Measurements from ENCODE around the gene TENM3. TPM values are rescaled to one million over a fixed set of nuclear protein-coding genes. Genes with fewer than 3 reads are reported as not detected.

The TENM3 gene
- total and polyA plus RNA-seq, 2 donors from 2014 or later: 0.58 to 6.8 TPM

- intact Hi-C loops (cut with DNase I): no loop called here
- Histone ChIP-seq H3K4me3 (ENCODE audit: low read length in 3 of 3) (no peak overlapping the region), H3K9me3 (ENCODE audit: control insufficient read depth in 2 of 3, insufficient read depth in 1 of 3, low read length in 3 of 3) (no peaks in the 10 kb centered on the region), H3K9ac (ENCODE audit: low read length in 3 of 3) (no peak overlapping the region), H3K36me3 (ENCODE audit: control insufficient read depth in 2 of 3, insufficient read depth in 3 of 3, low read length in 3 of 3) (no peaks in the 10 kb centered on the region), H3K27ac (ENCODE audit: low read depth in 2 of 2, low read length in 2 of 2) (no peak overlapping the region), H3K4me1 (ENCODE audit: control insufficient read depth in 2 of 3, insufficient read depth in 2 of 3, low read depth in 1 of 3, low read length in 3 of 3) (no peaks in the 10 kb centered on the region), H3K27me3 (ENCODE audit: control insufficient read depth, insufficient read depth, low read length) (no peaks in the 10 kb centered on the region)
- no peak for DNase-seq
- no peak for FAIRE-seq
- no peak for TF ChIP-seq CTCF (IDR thresholded peaks at IDR 0.05; ENCODE audit: borderline replicate concordance, extremely low read depth, insufficient read depth)
These were observed 13.8 kb downstream of the TENM3 start for GRCh38 chr4:182257016-182257415.

- no peaks in the 10 kb centered on the region for H3K9me3 ChIP-seq (ENCODE audit: control insufficient read depth in 2 of 3, insufficient read depth in 1 of 3, low read length in 3 of 3)
- DNase-seq (no peak), FAIRE-seq (no peak)
- H3K36me3 ChIP-seq (ENCODE audit: control insufficient read depth in 2 of 3, insufficient read depth in 3 of 3, low read length in 3 of 3): no peaks in the 10 kb centered on the region
- no peak for TF ChIP-seq CTCF (IDR thresholded peaks at IDR 0.05; ENCODE audit: borderline replicate concordance, extremely low read depth, insufficient read depth)
- H3K4me3 ChIP-seq (ENCODE audit: low read length in 3 of 3): no peak overlapping the region
- no peak overlapping the region for H3K9ac ChIP-seq (ENCODE audit: low read length in 3 of 3)
- H3K27me3 ChIP-seq (ENCODE audit: control insufficient read depth, insufficient read depth, low read length): no peaks in the 10 kb centered on the region
- H3K4me1 ChIP-seq (ENCODE audit: control insufficient read depth in 2 of 3, insufficient read depth in 2 of 3, low read depth in 1 of 3, low read length in 3 of 3): no peaks in the 10 kb centered on the region
- H3K27ac ChIP-seq (ENCODE audit: low read depth in 2 of 2, low read length in 2 of 2): no peak overlapping the region
- intact Hi-C loops (cut with DNase I): no loop called here
These were observed 14.3 kb downstream of the TENM3 start for GRCh38 chr4:182257503-182257902.

GRCh38 chr4:182258441-182259000, 15.3 kb downstream of the TENM3 start:
- Histone ChIP-seq H3K27me3 (ENCODE audit: control insufficient read depth, insufficient read depth, low read length) (no peaks in the 10 kb centered on the region), H3K27ac (ENCODE audit: low read depth in 2 of 2, low read length in 2 of 2) (no peak overlapping the region), H3K9ac (ENCODE audit: low read length in 3 of 3) (no peak overlapping the region), H3K4me3 (ENCODE audit: low read length in 3 of 3) (no peak overlapping the region), H3K4me1 (ENCODE audit: control insufficient read depth in 2 of 3, insufficient read depth in 2 of 3, low read depth in 1 of 3, low read length in 3 of 3) (no peaks in the 10 kb centered on the region), H3K9me3 (ENCODE audit: control insufficient read depth in 2 of 3, insufficient read depth in 1 of 3, low read length in 3 of 3) (no peaks in the 10 kb centered on the region), H3K36me3 (ENCODE audit: control insufficient read depth in 2 of 3, insufficient read depth in 3 of 3, low read length in 3 of 3) (no peaks in the 10 kb centered on the region)
- DNase-seq: no peak
- no peak for FAIRE-seq
- no peak for TF ChIP-seq CTCF (IDR thresholded peaks at IDR 0.05; ENCODE audit: borderline replicate concordance, extremely low read depth, insufficient read depth)
- intact Hi-C loops (cut with DNase I): no loop called here

GRCh38 chr4:182261651-182262223, 18.5 kb downstream of the TENM3 start:
- DNase-seq (no peak), FAIRE-seq (no peak)
- no peaks in the 10 kb centered on the region for H3K27me3 ChIP-seq (ENCODE audit: control insufficient read depth, insufficient read depth, low read length)
- H3K9me3 ChIP-seq (ENCODE audit: control insufficient read depth in 2 of 3, insufficient read depth in 1 of 3, low read length in 3 of 3): no peaks in the 10 kb centered on the region
- intact Hi-C loops (cut with DNase I): no loop called here
- no peak overlapping the region for H3K4me3 ChIP-seq (ENCODE audit: low read length in 3 of 3)
- no peak overlapping the region for H3K27ac ChIP-seq (ENCODE audit: low read depth in 2 of 2, low read length in 2 of 2)
- TF ChIP-seq CTCF (IDR thresholded peaks at IDR 0.05; ENCODE audit: borderline replicate concordance, extremely low read depth, insufficient read depth): no peak
- no peak overlapping the region for H3K9ac ChIP-seq (ENCODE audit: low read length in 3 of 3)
- H3K4me1 ChIP-seq (ENCODE audit: control insufficient read depth in 2 of 3, insufficient read depth in 2 of 3, low read depth in 1 of 3, low read length in 3 of 3): no peaks in the 10 kb centered on the region
- no peaks in the 10 kb centered on the region for H3K36me3 ChIP-seq (ENCODE audit: control insufficient read depth in 2 of 3, insufficient read depth in 3 of 3, low read length in 3 of 3)
